Esophagus squamous epithelium (tissue), 4 donors: ENCODE data around the gene UBR3.

ENCODE experiments used
- CTCF ChIP-seq, 6 experiments: fragments of 450-650 bp in 4 of 6; fragments of 200-600 bp in 2 of 6; sonication (generic) in 2 of 6; IDR thresholded peaks; one replicate each; pipeline ENCODE4 v1.5.1; 2016 to 2019; ENCODE audit warnings: antibody characterized with exemption in 6 of 6, mild to moderate bottlenecking in 4 of 6, moderate library complexity in 4 of 6
- POLR2A ChIP-seq, 4 donors: fragments of 450-650 bp; IDR thresholded peaks; one replicate each; pipeline ENCODE4 v1.6.1; 2017; ENCODE audit warnings: antibody characterized with exemption in 4 of 4, mild to moderate bottlenecking in 4 of 4, moderate library complexity in 3 of 4

GRCh38 chr2:170092436-170093060 lies 265.3 kb downstream of the UBR3 start:
- no peak for TF ChIP-seq CTCF (IDR thresholded peaks at IDR 0.05)
- TF ChIP-seq POLR2A (IDR thresholded peaks at IDR 0.05) = no peak
